NCI-H524 treated with DMSO at 0.1 percent for 48 hours (cell line): ENCODE results near the gene PSMA4.
"Not testable (repeated sequence)": the region's sequence is repeated elsewhere in the genome, so short reads cannot be mapped to it uniquely, and the experiment has no call there.

Source experiments
- DNase-seq: peaks from one replicate; lab custom pipeline; 2025; lab: John Stamatoyannopoulos, UW

PSMA4 gene

DNA sequence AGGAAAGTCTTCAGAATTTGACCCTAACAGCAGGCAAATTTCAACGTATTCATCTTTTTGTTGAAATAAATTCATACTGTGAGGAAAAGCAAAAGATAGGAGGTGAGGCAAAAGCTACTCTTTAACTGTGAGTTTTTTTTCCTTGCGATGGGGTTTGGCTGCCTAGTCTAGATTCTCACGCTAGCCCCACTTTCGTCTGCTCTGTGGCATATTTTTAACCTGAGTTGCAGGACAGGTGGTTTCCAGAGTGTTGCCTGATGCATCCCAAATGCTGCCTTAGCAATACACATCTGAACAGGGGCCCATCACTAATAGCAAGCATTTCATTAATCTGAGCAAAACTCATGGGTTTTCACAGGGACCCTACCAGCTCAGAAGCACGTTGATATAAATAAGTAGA is 11.7 kb downstream of the PSMA4 start:
- no peak for DNase-seq

GRCh38 chr15:78552597-78552996 is 12.4 kb downstream of the PSMA4 start:
- no peak for DNase-seq

DNA sequence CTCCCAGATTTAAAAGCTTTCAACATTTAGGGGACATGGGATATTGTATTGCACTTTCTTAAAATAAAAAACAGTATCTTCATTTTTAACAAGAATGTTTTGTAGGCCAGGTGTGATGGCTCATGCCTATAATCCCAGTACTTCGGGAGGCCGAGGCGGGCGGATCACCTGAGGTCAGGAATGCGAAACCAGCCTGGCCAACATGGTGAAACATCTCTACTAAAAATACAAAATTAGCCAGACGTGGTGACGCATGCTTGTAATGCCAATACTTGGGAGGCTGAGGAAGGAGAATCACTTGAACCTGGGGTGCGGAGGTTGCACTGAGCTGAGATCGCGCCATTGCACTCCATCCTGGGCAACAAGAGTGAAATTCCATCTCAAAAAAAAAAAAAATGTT is 20.0 kb downstream of the PSMA4 start:
- DNase-seq, result not testable (repeated sequence)

DNA sequence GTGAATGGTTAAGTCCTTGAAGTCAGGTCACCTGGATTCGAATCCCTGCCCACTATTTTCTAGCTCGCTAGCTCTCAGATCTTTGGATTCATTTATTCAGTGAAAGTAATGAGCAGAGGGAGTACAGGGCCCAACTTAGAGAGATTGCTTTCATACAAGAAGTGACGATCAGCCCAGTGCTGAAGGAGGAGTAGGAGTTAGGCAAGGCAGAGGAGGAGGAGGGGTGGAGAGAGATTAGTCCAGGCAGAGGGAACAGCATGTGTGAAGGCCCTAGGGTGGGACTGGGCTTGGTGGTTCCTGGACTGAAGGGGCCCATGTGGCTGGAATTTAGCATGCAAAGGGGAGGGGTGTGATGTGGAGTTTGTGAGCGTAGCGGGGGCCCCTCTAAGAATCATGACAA is 21.2 kb downstream of the PSMA4 start:
- DNase-seq, result no peak

GRCh38 chr15:78563092-78563491 is 22.8 kb downstream of the PSMA4 start:
- no peak for DNase-seq

- DNase-seq, result no peak
Observed at GRCh38 chr15:78564743-78565096, 24.5 kb downstream of the PSMA4 start.

DNA sequence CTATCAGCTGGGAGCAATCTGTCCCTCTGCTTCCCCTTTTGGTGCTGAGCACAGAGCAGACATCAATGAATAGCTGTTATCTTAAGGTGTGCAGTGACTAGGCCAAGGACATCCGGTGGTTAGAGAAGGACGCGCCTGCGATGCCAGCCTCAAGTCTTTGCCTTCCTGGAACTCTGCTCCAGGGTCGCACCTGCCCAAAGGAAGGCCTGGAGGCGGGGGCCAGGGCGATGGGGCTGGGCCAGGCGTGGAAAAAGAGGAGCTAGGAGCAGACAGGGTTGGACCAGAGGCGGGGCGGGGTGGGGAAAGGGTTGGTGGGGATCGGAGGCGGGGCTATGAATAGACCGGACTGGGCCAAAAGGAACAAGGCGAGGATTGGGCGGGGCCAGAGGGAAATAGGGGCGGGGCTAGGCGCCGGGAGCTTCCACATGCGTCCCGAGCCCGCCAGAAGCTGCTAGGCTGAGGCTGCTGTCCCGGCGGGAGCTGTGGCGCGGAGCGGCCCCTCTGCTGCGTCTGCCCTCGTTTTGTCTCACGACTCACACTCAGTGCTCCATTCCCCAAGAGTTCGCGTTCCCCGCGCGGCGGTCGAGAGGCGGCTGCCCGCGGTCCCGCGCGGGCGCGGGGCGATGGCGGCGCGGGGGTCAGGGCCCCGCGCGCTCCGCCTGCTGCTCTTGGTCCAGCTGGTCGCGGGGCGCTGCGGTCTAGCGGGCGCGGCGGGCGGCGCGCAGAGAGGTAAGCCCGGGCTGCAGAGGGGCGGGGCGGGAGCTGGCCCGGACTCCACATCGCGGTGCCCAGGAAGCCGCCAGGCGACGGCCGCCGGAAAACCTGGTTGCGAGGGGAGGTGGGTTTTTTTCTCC is 25.1 kb downstream of the PSMA4 start, which contains the start of gene CHRNA5:
TSS of gene CHRNA5 (plus strand) at position 424 of the 854 bp plus-strand sequence. CDS start at position 624, 200 bp downstream.
- peak; percentile 69 for DNase-seq

- no peak for DNase-seq
Observed at GRCh38 chr15:78565951-78566774, 25.9 kb downstream of the PSMA4 start.

- DNase-seq, result peak; percentile 92
Observed at GRCh38 chr15:78567531-78567930, 27.3 kb downstream of the PSMA4 start.

DNA sequence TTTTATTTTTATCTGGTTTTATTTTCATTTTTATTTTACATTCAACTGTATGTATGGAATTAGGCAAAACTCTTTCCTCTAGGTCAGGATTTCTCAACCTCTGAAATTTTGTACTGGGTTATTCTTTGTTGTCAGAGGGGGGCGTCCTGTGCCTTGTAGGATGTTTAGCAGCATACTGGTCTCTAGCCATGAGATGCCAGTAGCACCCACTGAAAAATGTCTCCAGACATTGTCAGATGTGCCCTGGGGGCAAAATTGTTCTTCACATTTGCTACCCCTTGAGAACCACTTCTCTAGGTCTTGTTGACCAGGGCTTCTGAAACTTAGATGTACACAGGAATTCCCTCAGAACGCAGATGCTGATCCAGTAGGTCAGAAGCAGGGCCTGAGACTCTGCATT is 30.5 kb downstream of the PSMA4 start:
- no peak for DNase-seq

DNA sequence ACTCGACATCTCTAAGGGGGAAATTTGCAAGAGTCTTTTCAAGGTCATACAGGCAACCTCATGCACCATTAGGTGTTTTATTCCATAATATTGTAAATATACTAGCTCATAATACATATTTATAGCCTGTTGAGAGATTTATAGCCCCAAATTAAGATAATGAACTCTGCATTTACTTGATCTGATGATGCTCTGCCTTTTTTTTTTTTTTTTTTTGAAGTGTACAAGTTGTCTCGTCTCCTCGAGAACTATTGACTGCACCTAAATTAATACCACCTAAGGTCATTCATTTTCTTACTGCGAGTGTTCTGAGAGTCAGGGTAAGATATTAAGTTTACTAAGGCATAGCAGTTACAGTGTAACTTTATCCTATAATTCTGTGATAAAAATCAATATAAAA is 31.1 kb downstream of the PSMA4 start:
- no peak for DNase-seq

GRCh38 chr15:78573416-78573815 is 33.2 kb downstream of the PSMA4 start:
- DNase-seq, result no peak

DNA sequence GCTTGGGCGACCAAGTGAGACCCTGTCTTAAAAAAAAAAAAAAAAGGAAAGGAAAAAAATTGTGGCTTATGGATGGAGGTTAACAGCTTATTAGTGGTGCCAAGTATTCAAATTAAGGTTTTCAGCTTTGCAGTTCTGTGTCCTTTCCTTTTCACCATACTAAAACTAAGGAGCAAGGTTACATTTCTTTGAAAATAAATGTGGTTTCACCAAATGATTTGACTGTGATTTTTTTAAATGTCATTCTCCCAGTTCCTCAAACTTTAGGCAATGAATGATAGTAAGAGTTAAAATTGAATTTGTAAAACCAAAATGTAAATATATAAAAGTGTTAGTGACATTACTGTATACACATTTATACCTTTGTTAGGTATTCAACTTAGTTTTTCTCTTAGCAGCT is 34.7 kb downstream of the PSMA4 start:
- DNase-seq, result no peak

- DNase-seq, result no peak
Observed at GRCh38 chr15:78597583-78597982, 57.3 kb downstream of the PSMA4 start.

DNA sequence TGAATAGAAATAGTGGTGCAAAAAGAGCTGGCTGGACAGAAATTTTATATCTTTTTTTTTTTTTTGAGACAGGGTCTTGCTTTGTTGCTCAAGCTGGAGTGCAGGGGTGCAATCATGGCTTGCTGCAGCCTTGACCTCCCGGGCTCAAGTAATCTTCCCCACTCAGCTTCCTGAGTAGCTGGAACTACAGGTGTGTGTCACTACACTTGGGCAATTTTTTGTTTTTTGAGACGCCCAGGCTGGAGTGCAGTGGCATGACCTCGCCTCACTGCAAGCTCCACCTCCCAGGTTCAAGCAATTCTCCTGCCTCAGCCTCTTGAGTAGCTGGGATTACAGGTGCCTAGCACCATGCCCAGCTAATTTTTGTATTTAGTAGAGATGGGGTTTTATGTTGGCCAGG is 58.1 kb downstream of the PSMA4 start:
- no peak for DNase-seq

- DNase-seq, result no peak
Observed at GRCh38 chr15:78599189-78599588, 58.9 kb downstream of the PSMA4 start.
